ENCODE data around the gene PTPRO.

The PTPRO gene

GRCh38 chr12:15527201-15528080, 205.1 kb downstream of the PTPRO start:
- DNase-seq, result peak in 5 of 14 donors; percentile 2 to 19 (median 14)

DNA sequence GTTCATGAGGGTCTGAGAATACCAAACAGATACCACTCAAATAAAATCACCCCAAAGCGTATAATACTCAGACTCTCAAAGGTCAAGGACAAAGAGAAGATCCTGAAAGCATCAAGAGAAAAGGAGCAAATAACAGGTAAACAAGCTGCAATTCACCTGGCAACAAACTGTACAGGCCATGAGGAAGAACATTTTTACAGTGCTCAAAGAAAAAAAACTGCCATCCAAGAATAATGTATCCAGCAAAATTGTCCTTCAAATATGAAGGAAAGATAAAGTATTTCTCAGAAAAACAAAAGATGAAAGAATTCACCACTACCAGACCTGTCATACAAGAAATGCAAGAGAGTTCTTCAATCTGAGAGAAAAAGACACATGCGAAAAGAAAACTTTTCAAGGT, 206.4 kb downstream of the PTPRO start:
- DNase-seq, result no peak

DNA sequence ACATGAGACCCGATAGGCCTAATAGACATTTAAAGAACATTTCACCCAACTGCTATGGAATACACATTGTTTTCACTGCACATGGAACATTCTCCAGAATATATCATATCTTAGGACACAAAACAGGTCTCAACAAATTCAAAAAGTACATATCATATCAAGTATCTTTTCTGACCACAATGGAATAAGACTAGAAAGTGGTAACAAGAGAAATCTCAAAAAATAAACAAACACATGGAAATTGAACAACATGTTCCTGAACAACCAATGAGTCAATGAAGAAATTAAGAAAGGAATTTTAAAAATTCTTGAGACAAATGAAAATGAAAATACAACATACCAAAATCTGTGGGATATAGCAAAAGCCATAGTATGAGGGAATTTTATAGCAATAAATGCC, 208.1 kb downstream of the PTPRO start:
- DNase-seq, result no peak

- DNase-seq, result peak in 3 of 14 donors; percentile 6 to 23 (median 12)
These were observed 210.2 kb downstream of the PTPRO start for GRCh38 chr12:15532364-15532977.

- no peak for DNase-seq
These were observed 212.0 kb downstream of the PTPRO start for GRCh38 chr12:15534322-15534721.

DNA sequence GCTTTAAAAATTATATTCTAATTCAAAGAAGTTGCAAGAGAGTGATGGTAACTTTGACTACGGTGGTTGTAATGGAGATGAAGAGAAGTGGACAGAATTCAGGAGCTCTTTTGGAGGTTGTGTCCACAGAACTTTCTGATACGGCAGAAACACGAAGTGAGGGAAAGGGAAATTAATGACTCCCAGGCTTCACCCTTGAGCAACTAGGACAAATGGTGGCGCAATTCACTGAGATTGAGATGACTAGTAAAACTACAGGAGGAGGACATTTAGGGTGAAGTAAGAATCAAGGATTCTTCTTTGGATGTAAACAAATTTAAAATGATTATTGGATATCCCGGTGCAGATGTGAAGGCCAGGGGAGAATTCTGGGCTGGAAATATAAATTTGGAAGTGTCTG, 212.6 kb downstream of the PTPRO start:
- no peak for DNase-seq

DNA sequence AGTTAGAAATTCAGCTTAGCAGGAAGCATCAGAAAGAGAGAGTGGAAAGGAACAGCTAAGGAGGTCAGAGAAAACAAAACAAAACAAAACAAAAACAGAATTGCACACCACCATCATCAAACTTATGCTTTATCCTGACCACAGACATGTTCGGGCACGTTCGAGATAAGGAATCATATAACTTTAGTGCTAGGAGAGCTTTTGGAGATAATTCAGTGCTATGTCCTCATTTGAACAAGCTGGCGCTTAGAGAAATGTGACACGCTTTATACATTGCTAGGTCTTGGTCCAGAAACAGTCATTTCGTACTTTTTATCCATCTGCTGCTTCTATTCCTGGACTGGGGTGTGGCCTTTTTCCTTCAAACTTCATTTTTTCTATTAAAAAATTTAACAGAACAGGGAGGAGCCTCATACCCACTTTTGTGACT, 213.1 kb downstream of the PTPRO start:
- no peak for DNase-seq

DNA sequence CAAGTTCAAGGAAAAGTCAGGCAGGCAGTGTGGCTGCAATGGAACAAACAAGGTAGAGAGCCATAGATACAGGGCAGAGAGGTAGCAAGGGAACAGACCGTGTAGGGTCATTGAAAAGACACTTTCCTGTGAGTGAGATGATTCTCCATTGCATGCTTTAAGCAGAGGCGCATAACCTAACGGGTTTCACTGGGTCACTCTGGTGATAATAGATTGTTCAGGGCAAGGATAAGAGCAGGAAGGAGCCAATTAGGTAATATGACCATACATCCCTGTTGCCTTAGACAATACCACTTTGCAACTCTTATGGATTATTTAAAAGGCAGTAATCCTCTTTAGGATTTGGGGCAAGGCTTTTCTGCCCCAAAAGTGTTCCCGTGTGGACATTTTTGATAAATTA, 214.1 kb downstream of the PTPRO start:
- DNase-seq, result no peak

DNA sequence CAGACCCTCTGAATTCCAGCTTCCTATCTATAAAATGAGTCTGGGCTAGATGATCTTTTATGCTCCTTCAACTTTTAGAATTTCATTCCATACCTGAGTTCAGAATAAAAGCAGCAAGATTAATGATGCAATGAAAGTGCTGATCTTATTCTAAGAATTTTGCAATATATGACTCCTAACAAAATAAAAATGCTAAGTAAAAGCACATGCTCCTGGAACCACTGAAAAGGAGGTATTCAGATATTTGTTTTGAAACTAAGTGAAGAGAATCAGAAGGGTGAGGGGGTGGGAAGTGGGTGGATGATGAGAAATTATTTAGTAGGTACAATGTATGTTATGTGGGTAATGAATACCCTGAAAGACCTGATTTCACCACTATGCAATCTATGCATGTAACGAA, 216.6 kb downstream of the PTPRO start:
- no peak for DNase-seq

- DNase-seq, result no peak
These were observed 217.7 kb downstream of the PTPRO start for GRCh38 chr12:15540005-15540404.

DNA sequence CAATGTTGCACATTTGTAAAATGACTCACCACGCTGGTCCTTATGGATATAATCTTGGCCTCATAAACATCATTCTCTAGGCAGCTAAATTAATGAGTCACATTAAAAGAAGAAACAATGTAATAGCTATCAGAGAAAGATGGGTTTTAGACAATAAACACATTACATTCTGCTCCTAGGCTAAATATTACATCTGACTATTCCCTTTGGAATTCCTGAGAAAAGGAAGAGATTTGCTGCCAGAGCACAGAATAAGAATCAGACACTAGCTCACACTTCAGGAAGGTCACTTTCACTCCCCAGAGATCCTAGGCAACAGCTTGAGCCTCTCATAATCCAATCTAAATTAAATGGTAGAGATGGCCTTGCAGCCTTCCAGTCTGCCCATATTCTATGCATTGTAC, 218.2 kb downstream of the PTPRO start:
- DNase-seq, result no peak

DNA sequence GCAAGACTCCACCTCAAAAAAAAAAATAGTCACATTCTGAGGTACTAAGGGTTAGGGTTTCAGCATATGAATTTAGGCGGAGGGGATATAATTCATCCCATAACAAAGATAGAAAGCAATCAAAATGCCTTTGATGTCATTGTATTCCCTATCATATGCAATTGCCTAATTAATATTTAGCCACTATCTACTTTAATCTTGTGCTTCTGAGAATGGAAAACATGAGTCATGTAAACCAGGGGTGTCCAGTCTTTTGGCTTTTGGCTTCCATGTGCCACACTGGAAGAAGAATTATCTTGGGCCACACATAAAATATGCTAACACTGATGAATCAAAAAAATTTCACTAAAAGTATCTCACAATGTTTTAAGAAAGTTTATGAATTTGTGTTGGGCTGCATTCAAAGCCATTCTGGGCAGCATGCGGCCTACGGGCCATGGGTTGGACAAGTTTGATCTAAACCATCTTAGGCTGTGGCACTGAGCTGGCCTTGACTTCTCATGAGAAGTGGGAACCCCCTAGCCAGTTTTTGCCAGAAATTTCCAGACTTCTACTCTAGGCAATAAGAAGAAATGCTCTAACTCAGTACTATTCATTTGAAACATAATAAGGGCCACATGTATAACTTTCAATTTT, 219.8 kb downstream of the PTPRO start:
- DNase-seq, result no peak

GRCh38 chr12:15543347-15543746, 221.0 kb downstream of the PTPRO start:
- DNase-seq, result no peak

- DNase-seq, result no peak
These were observed 222.3 kb downstream of the PTPRO start for GRCh38 chr12:15544589-15544988.

DNA sequence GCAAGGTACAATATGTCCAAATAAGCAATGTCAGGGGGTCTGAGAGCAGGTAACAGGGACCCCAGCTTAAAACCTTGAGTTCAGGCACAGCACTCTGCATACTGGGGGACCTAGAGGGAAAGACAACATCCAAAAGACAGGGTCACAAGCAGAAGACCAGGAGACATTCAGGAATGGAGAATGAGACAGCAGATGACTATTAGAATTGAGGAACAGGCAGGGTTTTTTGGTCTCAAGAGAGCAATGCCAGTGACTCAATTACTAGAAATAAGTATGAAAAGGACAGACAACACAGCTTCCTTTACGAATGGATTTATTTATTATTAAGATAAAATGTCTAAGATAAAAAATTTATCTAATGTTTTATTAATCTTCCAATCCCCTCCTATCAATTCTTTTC, 223.0 kb downstream of the PTPRO start:
- DNase-seq, result no peak

- DNase-seq, result no peak
These were observed 223.9 kb downstream of the PTPRO start for GRCh38 chr12:15546102-15546701.

- no peak for DNase-seq
These were observed 224.8 kb downstream of the PTPRO start for GRCh38 chr12:15547063-15547462.

DNA sequence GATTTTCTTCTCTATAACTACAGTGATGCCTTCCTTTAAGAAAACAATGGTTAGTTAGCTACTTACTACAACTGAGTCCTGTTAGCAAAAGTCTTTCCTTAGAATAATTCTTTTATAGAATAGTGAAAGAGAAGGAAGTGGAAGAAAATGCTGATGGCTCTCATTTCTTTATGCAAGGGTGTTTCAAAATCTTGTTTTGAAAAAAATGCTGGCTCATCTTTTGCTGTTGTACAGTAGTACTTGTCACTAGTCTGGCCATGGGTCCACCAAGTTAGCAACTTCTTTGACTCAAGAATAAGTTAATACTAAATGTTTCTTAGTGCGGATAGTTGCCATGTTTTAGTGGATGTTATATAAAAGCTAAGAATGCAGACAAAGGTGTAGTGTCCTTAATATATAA, 225.4 kb downstream of the PTPRO start:
- DNase-seq, result no peak

- no peak for DNase-seq
These were observed 228.5 kb downstream of the PTPRO start for GRCh38 chr12:15550793-15551192.

GRCh38 chr12:15555446-15555845, 233.1 kb downstream of the PTPRO start:
- no peak for DNase-seq

DNA sequence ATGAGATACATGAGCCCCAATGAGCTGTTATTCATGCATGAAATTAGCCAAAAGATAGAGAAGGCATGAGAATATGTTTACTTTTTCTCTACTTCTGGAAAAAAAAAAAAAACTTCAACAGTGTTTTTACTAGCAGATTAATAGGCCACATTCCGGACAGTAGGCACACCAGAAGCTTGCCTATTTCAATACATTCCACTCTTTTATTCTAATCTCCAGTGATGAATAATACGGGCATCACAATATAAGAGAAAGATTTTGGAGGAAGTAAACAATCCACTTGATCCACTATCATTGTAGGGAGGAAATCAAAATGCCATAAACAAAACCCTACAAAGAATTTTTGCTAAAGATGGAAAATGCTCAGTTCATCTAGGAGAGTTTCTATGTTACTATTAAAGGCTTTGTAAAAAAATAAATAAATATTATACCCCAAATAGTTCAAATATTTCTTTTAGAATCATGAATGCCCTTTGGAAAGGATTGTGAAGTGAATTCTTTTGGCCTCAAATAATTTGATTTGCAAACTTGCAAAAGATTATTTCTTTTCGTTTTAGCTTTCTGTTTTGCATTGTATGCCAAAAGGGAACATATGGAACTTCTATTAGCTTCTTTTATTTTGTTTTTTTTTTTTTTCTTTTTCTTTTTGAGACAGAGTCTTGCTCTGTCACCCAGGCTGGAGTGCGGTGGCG, 234.2 kb downstream of the PTPRO start:
- DNase-seq, result no peak

GRCh38 chr12:15558915-15559528, 236.7 kb downstream of the PTPRO start:
- DNase-seq, result no peak

Data from C1 segment of cervical spinal cord (tissue), 14 donors.